ENCODE results near the gene FOXP1. TPM values are rescaled to one million over a fixed set of nuclear protein-coding genes. Genes with fewer than 3 reads are reported as not detected.

FOXP1 gene
- total RNA-seq, 1 experiment from 2014 or later: 5.4 TPM

DNA sequence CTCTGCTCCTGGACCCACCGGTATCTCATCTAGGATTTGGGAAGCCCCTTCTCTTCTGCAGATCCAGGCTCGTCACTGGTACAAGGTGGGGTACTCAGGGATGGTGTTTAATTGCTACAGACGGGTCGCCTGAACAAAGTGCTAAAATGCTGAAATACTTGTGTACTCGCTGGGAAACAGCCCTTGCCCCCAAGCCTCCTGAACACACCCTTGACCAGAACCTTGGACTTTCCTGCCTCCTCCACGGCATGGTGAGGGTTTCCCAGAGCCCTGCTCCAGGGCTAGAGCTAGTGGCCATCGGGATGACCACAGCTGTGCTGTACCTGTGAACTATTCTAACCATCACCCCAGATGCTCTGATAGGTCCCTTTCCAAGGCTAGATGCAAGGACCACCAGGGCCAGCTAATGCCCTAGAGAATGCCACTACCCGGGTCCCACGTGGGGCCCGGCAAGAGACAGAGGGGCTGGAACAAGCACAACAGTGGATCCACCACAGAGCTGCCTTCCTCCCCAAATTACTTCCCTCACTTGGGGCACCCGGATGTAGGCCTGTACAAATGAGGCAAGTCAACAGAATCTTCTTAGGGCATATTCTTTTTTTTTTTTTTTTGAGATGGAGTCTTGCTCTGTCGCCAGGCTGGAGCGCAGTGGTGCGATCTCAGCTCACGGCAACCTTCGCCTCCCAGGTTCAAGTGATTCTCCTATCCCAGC is 267.3 kb downstream of the FOXP1 start:
- DNase-seq (ENCODE audit: extremely low read depth, low read depth): no peak

DNA sequence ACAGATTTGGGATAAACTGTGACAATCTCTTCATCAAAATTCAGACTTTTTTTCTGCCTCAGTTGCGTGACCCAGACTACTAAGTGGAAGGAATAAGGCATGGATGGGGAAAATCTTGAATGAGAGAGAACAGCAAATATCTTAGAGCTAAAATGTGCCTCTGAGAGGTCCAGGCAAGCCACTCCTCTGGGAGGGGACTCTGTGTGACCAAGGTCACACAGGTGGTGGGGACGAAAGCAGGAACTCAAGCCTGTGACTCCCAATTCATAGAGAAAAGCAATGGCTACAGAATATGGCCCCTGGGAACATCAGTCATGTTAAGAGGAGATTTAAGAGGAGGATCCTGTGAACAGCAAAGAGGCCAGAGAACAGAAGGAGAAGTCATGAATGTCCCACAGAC is 268.1 kb downstream of the FOXP1 start:
- no peak for DNase-seq (ENCODE audit: extremely low read depth, low read depth)

DNA sequence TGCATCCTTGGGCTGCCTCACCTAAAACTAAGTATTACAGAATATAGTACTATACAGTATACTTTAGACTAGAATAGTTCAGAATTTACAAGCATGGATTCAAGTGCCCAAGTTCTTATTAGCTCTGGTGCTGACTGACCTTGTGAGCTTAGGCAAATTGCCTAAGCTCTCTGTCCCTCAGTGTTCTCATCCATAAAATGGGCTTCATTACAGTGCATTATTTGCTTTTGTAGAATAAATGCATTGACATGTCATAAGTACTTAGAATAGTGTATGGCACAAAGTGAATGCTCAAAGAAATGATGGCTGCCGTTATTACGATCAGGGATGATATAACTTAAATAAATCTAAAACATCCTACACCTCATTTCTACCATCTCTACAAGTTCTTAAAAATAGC is 269.7 kb downstream of the FOXP1 start:
- no peak for DNase-seq (ENCODE audit: extremely low read depth, low read depth)

DNA sequence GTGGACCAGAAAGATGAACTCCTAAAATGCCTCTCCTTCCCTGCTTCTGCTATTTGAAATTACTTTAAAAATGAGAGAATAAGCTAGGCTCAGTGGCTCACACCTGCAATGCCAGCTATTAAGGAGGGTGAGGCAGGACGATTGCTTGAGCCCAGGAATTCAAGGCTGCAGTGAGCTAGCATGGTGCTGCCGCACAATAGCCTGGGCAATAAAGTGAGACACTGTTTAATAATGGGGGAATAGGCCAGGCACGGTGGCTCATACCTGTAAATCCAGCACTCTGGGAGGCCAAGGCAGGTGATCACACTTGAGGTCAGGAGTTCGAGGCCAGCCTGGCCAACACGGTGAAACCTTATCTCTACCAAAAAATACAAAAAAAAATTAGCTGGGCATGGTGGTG is 271.1 kb downstream of the FOXP1 start:
- no peak for DNase-seq (ENCODE audit: extremely low read depth, low read depth)

DNA sequence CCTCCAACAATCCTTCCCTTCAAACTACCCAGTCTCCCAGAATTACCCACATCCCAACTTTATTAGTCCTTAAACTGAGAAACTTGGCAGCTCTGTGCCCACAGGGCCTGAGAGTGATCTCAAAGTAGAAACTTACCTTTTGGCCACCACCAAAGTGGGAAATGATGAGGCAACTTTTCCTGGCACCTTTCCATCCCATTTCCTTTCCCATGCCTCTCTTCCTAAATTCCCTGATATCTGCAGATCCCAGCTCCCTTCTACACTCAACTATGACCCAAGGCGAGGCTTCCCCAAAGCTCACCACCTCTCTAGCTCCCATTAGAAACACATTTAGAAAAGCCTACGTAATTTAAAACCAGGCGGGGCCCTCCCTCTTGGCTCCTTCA is 271.9 kb downstream of the FOXP1 start:
- DNase-seq (ENCODE audit: extremely low read depth, low read depth): no peak

DNA sequence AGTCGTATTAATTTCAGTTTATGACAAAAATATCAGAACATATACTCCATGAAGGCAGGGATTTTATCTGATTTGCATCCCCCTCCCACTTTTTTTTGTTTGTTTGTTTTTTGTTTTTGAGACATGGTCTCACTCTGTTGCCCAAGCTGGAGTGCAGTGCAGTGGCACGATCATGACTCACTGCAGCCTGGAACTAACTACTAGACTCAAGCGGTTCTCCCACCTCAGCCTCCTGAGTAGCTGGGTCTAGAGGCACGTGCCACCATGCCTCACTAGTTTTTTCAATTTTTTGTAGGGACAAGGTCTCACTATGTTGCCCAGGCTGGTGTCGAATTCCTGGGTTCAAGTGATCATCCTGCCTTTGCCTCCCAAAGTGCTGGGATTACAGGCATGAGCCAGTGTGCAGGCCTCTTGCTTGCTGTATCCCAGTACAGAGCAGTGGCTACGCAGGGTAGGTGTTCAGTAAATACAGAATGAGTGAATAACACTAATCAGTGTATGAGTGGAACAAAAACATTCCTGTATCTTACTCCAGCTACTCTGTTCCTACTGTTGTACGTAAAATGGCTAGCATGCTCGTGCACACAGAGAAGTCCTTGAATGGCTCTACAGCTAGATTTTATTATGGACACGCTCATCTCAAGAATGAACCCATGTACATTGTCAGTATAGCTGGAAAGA is 272.4 kb downstream of the FOXP1 start:
- DNase-seq (ENCODE audit: extremely low read depth, low read depth): no peak

DNA sequence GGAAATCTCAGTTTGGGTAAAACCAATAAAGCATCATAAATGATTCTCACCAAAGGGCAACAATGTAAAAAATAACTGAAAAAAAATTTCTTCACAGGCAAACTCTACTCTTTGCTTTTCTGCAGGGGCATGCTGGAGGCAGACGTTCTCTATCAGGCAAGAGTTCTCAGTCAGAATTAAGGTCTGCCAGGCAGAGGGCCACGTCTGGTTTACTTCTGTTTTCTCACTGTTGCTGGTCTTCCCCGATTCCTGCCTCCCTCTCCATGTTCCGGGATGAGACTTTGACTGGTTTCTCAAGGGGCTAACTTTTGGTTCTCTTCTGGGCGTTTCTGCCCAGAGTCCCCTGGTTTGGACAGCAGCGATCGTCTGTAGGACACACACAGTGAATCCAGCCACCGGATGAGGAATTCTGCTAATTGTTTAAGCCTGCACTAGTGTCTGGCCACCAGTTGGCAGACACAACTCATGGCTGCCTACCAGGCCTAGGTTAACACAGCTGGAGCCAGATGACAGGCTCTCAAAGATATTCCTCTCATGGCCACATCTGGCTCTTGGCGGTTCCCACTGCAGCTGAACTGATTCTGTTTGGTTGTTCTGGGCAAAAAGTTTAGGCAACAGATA is 273.1 kb downstream of the FOXP1 start:
- no peak for DNase-seq (ENCODE audit: extremely low read depth, low read depth)

DNA sequence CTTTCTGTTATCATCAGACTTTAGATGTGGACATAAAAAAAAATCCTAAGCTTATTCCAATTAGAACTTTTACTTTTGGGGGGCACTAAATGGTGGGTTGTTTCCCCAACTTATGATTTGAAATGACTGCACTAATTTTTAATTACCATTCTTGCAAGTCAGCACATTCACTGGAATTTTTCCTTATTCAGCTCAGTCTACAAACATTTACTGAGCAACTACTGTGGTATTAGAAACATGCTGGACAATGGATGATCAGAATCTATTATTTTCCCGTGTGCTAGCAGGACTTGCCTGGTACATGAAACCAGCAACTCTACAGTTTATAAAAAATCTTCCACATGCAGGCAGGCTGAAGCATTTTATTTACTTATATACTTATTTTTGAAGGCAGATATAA is 273.6 kb downstream of the FOXP1 start:
- DNase-seq (ENCODE audit: extremely low read depth, low read depth): no peak

DNA sequence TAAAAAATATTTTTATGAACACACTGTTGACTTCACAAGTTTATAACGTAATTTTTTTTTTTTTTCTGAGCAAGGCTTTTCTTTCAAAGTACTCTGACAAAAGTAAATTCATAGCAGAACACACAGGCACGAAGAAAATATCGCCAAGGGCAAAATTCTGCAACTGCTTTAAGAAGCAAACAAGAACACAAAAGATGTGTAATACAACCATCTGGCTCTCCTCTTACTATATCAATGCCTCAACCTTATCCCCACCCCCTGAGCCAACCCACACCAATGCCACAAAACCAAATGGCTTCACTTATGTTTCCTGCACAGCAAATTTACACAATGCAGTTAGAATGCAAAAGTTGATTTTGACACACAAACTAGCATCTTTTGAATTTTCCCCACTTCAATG is 274.2 kb downstream of the FOXP1 start:
- DNase-seq (ENCODE audit: extremely low read depth, low read depth): no peak

DNA sequence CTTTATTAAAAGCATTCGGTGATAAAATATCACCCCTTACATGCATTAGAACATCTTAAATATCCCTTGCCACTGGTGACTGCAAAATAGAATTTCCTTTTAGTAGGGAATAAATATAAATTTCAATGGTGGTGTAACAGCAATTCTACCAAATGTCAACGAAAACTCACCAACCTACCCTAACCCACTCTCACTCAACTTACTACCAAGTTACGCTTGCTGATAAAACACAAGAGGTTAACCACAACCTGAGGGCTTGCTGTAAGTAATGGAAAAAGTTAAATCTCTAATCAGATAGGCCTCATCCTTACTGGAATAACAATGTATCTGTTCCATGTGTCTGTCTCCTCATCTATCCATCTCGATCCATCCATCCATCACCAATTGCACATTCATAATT is 274.7 kb downstream of the FOXP1 start:
- no peak for DNase-seq (ENCODE audit: extremely low read depth, low read depth)

DNA sequence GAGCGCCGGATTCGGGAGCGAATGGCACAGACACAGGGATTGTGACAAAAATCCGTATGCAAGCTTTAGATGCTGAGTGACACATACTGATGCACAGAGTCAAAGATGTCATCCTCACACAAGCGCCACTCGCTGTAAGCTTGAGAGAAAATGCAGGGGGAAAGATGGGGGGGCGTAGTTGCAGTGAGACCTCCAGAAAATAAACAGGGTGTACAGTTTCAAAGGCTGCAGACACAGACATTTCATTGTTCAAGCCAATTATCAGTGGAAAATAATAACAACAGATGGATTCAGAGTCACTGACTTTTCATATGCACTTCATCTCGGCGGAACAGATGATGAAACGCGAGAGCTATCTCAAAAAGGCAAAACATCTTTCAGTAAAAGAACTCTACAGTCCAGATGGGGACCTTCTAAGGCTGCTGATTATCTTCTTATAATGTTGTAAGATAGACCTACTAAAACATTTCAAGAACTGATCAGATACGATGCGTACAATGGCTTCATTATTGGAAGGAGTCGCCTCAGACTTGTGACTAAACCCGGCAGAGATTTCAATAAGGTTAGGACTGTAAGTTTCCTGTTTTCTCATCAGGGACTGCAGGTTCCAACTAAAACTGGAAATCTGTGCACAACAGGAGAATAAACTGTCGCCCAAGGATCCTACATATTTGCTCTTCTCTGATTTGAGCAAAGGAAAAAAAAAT is 275.4 kb downstream of the FOXP1 start:
- no peak for DNase-seq (ENCODE audit: extremely low read depth, low read depth)

DNA sequence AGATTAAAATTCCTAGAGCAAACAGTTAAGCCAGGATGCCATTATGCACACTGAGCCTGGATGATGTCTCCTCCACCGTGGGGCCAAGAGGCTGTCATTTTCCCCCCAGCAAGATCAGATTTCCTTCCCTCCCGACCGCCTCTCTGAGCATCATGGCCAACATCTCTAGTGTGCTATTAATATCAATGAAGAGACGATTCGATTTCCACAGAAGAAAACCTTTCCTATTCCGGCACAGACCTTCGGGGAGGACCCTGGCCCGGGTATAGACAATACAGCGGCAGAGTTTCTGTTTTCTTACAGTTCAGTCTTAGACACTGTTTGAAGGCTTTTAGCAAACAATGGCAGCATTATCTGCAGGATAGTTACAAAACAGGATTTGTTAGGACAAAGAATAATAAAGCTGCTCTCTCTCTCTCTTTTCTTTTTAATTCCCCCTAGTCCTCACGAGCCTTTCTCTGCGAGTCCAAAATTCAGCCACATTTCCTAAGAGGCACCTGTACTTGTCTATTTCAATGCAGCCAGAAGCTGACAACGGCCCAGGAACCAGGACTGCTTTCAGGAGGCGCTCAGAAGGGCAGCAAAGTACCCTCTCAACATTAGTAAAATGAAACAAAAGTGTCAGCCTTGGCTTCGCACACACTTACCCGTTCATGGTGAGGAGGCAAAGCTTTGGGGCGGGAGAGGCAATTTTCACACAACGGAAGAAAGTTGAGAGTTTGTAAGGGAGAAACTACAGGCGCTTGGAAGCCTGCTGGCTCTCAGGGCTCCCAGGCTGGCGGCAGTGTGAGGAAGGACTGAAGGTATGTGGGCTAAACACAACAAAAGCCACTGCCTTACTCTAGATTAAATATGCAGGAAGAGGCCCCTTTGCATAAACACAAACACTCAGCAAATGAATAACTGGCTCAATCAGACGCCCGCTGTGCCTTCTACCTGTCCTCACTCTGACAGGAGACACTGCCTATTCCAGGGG is 278.0 kb downstream of the FOXP1 start:
- no peak for DNase-seq (ENCODE audit: extremely low read depth, low read depth)

DNA sequence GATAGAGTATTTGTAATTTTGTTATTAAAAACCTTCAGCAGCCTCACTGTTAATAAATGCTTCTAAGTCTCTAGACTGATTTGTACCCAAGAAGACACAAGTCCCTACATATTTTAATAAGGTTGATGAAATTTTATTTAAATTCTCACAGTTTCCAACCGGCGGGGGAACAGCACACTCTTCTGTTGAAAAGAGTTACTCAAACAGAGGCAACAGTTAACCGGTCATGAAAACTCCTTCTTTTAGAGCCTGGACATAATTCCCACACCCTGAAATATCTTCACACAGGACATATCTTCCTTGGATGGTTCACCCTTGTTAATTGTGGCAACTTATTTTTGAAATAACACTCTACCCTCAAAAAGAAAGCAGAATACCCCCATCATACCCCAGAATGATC is 278.8 kb downstream of the FOXP1 start:
- no peak for DNase-seq (ENCODE audit: extremely low read depth, low read depth)

DNA sequence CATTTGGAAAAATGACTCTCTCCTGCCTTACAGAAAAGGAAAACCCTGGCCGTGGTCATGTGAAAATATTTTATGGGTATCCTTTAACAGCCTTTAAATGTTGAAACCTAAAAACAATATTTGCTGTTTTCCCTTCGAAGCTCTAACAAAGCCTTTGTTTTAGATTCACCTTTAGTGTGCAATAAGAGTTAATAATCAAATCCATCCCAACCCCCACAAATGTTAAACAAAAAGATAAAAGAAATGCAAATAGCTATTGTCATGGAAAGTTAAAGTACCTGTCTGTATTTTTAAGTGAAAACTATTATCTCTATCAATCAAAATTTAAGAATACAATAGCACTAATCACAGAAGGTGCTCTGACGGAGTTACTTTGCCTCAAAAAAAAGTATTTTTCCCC is 279.3 kb downstream of the FOXP1 start:
- no peak for DNase-seq (ENCODE audit: extremely low read depth, low read depth)

DNA sequence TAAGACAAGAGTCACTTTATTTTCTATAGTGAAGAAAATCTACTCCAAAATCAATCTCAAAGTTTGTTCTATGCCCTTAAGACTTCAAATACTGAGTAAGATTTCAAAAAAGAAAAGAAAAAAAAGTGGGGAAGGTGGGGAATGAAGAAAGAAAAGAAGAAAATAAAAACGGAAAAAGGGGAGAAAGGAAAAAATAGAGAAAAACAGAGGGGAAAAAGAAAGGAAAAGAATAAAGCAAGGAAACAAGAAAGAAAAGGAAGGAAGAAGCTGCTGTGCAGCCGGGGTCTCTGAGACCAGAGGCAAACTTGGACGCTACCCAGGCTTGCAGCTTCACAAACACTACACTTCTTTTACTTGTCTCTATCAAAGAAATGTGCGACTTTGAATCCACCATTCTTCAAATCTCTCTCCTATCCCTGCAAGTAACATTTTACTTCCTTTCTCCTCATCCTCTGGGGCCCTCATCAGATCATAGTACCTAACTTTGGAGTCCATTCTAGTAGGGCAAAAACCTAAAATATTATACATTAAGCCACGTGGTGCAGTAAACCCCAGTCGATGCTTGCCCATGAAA is 279.8 kb downstream of the FOXP1 start:
- DNase-seq (ENCODE audit: extremely low read depth, low read depth): no peak

DNA sequence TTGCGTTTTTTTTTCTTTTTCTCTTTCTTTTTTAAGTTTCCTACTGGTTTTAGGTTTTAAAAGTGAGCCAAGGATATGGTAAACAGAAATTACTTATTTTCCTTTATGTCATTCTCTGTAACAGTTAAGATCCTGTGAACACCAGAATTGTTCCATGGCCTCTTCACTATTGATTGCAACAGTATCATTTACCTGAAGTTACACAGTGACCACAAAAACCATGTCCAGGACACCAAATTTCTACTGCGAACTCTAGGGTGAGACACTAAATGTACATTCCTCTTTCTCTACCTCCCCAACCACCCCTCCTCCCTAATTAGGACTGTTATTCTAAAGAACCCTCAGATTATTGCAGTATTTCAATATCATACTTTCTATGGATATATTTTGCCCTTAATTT is 280.9 kb downstream of the FOXP1 start:
- no peak for DNase-seq (ENCODE audit: extremely low read depth, low read depth)

DNA sequence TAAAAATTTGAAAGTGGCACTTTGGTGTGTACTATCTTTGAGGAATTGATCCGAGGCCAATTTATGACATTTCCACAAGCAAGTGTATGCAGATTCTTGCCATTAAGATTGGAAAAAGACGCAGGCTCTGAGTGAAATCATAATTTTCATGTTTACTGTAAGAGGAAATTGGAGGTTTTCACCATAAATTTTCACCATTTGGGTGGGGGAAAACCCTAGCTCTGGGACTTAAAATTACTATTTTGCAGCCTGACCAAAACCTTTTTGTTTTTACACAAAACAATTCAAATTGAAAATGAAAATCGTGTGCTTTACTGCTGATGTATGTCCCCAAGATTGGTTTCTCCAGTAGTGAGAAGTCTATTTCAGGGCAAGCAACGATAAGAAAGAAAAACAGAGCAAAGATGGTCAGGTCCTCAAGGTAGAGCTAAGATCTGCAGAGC is 282.6 kb downstream of the FOXP1 start:
- DNase-seq (ENCODE audit: extremely low read depth, low read depth): no peak

DNA sequence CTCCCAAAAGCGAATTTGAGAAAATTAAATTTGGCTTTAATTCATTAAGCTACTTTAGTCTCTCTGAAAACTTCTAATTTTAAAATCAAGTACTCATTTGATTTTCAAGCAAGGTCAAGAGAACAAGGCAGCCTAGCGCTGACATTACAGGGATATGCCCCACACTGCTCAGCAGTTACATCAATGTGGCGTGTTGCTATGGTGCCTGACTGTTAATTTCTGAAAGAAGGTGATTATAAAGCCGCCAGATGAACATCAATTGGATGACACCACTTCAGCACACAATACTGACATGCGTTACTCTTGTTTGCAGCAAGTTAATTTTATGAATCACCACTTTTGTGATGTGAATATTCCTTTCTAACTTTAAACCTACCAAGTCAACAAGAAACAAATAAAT is 284.4 kb downstream of the FOXP1 start:
- DNase-seq (ENCODE audit: extremely low read depth, low read depth): no peak

DNA sequence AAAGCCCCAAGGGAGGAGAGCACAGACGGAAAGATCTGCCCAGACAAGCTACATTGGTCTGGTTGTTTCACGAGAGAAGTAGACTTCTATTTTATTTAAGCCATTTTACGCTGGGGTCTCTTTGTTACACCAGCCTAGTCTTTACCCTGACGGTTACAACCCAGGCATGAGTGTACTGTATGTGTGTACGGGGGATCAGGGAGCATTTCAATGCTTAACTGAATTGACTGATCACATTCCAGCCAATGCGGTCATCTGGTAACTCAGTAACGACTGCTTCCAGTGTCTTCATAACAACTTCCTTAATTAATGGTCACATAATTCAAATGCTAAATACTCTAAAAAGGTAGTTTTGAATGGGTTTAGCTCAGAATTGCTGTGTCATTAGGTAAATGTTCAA is 288.6 kb downstream of the FOXP1 start:
- no peak for DNase-seq (ENCODE audit: extremely low read depth, low read depth)

DNA sequence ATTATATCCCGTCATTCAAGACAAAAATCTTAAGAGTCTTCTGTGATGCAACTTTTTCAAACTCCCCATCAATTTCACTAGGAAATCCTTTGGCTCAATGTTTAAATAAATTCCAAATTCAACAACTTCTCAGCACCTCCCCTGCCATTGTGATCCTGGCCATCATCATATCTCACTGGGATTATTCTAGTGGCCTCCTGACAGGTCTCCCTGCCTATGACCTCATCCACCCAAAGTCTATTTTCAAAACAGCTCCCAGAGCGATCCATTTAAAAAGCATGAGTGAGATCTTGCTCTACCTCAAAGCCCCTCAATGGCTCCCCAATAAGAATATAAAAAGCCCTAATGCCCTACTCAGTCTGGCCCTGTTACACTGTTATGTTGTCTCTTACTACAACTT is 293.2 kb downstream of the FOXP1 start:
- DNase-seq (ENCODE audit: extremely low read depth, low read depth): no peak

All from NCI-H460 (cell line).